ENCODE results near the gene ARHGEF26.

The ARHGEF26 gene

GRCh38 chr3:154254527-154254926 lies 133.3 kb downstream of the ARHGEF26 start:
- DNase-seq (ENCODE audit: low spot score): no peak

- no peak for DNase-seq (ENCODE audit: low spot score)
Measured at GRCh38 chr3:154273381-154273780, 152.2 kb downstream of the ARHGEF26 start.

GRCh38 chr3:154274348-154274747 lies 153.2 kb downstream of the ARHGEF26 start:
- no peak for DNase-seq (ENCODE audit: low spot score)

- DNase-seq (ENCODE audit: low spot score): no peak
Measured at GRCh38 chr3:154275292-154275691, 154.1 kb downstream of the ARHGEF26 start.

GRCh38 chr3:154275965-154276364 lies 154.8 kb downstream of the ARHGEF26 start:
- DNase-seq (ENCODE audit: low spot score): no peak

- DNase-seq (ENCODE audit: low spot score): no peak
Measured at GRCh38 chr3:154280161-154280560, 159.0 kb downstream of the ARHGEF26 start.

- no peak for DNase-seq (ENCODE audit: low spot score)
Measured at GRCh38 chr3:154285221-154285620, 164.0 kb downstream of the ARHGEF26 start.

GRCh38 chr3:154290187-154290586 lies 169.0 kb downstream of the ARHGEF26 start:
- no peak for DNase-seq (ENCODE audit: low spot score)

- DNase-seq (ENCODE audit: low spot score): no peak
Measured at GRCh38 chr3:154294016-154294415, 172.8 kb downstream of the ARHGEF26 start.

GRCh38 chr3:154301561-154301960 lies 180.4 kb downstream of the ARHGEF26 start:
- DNase-seq (ENCODE audit: low spot score): no peak

- DNase-seq (ENCODE audit: low spot score): no peak
Measured at GRCh38 chr3:154304116-154304786, 183.1 kb downstream of the ARHGEF26 start.

GRCh38 chr3:154304936-154305335 lies 183.7 kb downstream of the ARHGEF26 start:
- DNase-seq (ENCODE audit: low spot score): no peak

GRCh38 chr3:154307363-154307762 lies 186.2 kb downstream of the ARHGEF26 start:
- DNase-seq (ENCODE audit: low spot score): no peak
